ENCODE measurements around the gene RIPK4.

RIPK4 gene

DNA sequence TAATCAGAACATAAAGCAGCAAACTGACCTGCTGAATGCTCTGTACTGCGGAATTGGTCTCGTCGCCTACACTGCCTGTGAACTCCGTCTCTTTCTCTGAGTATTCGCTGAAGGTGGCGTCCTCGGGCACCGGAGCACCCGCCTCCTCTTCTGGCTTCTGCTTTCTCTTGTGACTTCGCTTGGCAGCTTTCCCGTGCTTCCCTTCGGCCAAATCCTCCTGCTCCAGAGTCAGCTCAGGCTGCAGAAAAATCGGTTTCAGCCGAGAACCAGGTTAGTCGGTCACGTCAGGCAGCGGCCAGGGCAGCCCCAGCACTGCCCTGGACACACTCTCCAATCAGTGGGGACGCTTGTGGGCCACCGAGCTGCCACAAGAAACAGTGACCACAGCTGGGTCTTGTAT, 35.8 kb upstream of the RIPK4 start:
- TF ChIP-seq, protein P1, sequence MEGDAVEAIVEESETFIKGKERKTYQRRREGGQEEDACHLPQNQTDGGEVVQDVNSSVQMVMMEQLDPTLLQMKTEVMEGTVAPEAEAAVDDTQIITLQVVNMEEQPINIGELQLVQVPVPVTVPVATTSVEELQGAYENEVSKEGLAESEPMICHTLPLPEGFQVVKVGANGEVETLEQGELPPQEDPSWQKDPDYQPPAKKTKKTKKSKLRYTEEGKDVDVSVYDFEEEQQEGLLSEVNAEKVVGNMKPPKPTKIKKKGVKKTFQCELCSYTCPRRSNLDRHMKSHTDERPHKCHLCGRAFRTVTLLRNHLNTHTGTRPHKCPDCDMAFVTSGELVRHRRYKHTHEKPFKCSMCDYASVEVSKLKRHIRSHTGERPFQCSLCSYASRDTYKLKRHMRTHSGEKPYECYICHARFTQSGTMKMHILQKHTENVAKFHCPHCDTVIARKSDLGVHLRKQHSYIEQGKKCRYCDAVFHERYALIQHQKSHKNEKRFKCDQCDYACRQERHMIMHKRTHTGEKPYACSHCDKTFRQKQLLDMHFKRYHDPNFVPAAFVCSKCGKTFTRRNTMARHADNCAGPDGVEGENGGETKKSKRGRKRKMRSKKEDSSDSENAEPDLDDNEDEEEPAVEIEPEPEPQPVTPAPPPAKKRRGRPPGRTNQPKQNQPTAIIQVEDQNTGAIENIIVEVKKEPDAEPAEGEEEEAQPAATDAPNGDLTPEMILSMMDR (IDR thresholded peaks at IDR 0.05; ENCODE audit: insufficient read depth, low read depth, low read length, missing control alignments), result no peak
- H3K4me3 ChIP-seq (ENCODE audit: low read length), result no peak overlapping the region
- DNase-seq (ENCODE audit: low read depth), result no peak

DNA sequence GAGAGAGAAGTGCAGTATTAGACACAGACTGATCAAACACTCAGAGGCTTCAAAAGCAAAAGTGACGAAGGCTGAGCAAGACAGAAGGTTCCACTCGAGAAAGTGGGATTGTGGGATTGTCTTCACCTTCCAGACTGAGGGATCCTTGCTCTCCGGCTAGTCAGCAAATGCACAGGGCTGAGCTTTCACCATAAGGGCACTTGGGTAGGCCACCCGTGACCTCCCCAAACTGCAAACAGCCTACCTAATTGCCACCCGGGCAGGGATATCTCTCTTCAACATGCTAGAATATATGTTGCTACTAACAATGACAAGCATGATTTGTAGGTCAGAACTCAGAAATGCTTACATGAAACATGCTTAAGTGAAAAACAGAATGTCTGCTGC, 35.3 kb upstream of the RIPK4 start:
- no peak overlapping the region for H3K4me3 ChIP-seq (ENCODE audit: low read length)
- DNase-seq (ENCODE audit: low read depth), result no peak
- TF ChIP-seq, protein P1 (IDR thresholded peaks at IDR 0.05; ENCODE audit: insufficient read depth, low read depth, low read length, missing control alignments), result no peak

DNA sequence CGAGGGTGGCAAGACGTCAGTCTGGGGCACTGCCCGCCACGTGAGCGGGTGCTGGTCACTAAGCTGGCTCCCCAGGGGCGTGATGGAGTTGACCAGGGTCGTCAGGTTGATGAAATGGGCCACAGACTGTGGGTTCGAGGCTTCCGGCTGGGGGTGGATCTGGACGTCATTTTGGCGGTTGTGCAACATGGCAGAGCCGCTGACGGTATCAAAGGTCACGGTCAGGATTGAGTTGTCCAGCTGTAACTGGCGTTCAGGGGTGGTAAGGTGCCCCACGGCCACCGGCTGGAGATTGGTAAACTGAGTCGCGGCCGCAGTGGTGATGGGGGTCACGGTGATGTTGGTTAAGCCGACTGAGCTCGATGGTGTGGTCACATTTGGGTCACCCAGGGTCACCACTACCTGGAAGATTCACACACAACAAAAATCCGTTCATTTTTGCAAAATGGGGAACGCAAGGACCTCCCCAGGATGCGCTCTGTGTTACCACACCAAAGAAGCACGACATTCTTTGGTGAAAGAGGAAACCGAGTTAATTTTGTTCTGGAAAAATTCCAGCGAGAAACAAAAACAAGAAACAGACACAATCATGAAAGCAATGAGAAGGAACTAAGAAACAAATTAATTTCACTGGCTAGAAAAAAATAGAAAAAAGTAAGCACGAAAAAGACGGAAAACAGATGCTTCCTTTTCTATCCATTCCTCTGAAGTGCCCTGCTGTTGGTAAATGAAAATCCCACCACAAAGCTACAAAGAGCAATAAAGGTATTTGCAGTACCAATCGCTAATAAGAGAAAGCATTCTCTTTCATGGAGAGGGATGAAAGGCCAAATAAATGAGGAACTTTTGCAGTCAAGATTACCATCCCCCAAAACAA, 34.7 kb upstream of the RIPK4 start:
- no peak for DNase-seq (ENCODE audit: low read depth)
- TF ChIP-seq, protein P1 (IDR thresholded peaks at IDR 0.05; ENCODE audit: insufficient read depth, low read depth, low read length, missing control alignments), result no peak

DNA sequence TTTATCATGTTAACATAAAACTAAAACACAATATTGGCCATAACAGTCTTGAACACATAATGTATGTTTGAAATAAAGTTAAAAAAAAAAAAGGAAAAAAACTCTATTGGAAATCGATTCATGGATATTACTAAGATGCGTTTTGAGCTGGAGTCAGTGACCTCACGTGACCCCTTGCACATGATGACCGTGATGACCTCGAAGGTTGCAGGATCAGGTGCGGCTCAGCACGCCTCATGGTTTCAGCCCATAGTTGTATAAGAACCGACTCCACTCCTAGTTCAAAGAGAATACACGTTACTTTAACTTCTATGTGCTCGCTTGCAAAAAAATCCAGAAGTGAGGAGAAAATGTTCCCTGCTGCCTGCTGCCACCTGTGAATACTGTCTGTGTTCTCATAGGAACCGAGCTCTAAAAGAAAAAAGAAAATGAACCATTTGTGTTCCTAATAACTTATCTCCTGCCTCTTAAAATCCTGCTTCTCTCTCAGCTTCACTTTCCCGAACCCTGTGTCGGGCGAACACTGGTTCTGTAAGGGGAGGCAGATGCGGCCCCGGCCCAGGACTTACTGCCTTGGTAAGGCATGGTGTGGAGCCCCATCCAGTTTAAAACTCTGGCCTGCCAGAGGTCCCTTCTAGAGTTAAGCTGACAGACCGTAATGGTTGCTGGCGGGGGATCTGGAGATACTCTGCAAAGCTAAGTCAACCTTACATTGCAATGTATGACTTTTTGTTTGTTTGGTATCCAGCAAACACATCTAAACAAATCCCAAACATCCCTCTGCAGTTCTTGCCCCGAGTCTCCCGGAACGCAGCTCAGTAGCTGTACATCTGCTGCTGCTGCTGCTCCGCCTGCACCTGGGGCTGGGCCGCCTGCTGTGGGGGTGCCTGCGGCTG, 33.8 kb upstream of the RIPK4 start:
- TF ChIP-seq, protein P1 (IDR thresholded peaks at IDR 0.05; ENCODE audit: insufficient read depth, low read depth, low read length, missing control alignments), result no peak
- DNase-seq (ENCODE audit: low read depth), result no peak
- H3K4me3 ChIP-seq (ENCODE audit: low read length), result no peak overlapping the region

More for the DNA sequence above, 34.7 kb upstream of the RIPK4 start:
- H3K4me3 ChIP-seq (ENCODE audit: low read length), result no peak overlapping the region

DNA sequence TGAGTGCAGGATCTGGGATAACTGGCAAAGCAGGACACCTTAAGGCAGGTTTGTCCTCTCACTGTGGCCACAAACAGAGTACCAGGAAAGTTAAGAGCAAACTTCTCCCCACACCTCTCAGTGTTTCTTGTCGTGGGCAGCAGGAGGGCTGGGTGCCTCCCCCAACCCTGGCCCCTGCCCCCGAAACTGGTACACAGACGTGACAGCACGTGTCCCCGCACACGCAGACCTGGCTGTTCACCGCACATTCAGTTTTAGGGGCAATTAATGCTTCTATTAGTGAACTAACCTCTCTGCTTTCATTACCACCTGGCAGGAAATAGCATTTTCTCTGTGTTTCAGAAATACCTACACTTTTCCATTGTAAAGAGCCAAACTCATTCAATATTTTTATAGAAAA, 32.9 kb upstream of the RIPK4 start:
- H3K4me3 ChIP-seq (ENCODE audit: low read length), result no peak overlapping the region
- TF ChIP-seq, protein P1 (IDR thresholded peaks at IDR 0.05; ENCODE audit: insufficient read depth, low read depth, low read length, missing control alignments), result no peak
- DNase-seq (ENCODE audit: low read depth), result no peak

DNA sequence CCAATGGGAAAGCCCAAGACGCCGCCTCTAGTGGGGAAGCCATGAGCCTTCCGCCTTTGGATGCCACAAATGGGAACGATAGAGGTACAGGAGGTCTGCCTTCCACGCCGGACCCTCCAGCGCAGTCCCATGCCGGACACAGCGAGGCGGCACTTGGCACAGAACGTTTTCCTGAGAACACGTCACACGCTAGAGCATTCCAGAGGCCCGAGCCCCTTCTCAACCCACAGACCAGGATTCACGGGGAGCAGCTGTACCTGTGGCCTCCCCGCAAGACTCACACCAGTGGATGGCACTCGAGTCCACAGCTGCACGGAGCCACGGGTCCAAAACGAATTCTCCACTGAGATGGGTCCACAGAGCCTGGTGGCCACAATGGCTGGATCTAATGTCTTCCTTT, 31.5 kb upstream of the RIPK4 start:
- no peak overlapping the region for H3K4me3 ChIP-seq (ENCODE audit: low read length)
- TF ChIP-seq, protein P1 (IDR thresholded peaks at IDR 0.05; ENCODE audit: insufficient read depth, low read depth, low read length, missing control alignments), result no peak
- DNase-seq (ENCODE audit: low read depth), result no peak
